ENCODE measurements around the gene FRYL. TPM values are rescaled to one million over a fixed set of nuclear protein-coding genes. Genes with fewer than 3 reads are reported as not detected.

The FRYL gene
- total RNA-seq, 1 donor = 42.0 TPM

DNA sequence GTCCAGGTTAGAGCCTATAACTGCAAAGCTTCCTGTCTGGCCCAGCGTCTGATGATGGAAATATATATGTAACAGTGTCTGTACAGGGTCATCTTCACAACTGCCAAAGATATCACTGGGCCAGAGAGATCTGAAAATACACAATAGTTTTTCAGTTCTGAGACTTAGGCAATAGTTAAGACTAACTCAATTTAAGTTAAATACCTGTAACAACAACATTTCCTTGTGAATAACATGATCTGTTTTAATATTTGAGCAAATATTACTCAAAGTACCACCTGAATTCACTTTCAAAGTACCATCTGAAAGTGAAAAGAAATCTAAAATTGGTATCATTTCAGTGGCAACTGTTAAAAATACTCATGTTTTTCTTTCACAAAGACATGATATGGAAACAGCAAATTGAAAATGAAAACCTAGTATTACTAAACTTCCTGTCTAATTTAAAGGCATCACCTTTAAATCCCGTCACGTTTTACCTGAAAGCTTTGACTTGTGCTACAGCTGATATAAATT, 280.5 kb downstream of the FRYL start:
- H3K4me1 ChIP-seq (ENCODE audit: insufficient read depth, low read length) = no peaks in the 10 kb centered on the region
- no peaks in the 10 kb centered on the region for H3K27me3 ChIP-seq (ENCODE audit: insufficient read depth, low read length)

DNA sequence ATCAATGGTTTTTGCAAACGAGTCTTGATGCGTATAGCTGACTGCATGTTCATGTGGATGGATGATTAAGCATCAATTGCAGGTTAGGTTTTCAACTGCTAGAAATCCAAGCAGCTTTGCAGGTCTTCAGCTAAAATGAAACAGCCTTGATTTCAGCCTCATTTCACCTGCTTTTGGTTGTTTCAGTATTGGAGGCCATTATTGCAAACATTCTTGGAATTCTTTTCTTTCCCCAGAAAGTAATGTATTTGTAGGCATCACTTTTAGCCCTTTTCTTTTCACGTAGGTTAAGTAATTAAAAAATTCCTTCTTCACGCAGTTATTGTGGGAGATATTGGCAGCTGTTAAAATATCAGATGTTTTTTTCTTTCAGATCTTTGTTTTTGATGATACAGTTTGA, 281.2 kb downstream of the FRYL start:
- TF ChIP-seq, protein P1, sequence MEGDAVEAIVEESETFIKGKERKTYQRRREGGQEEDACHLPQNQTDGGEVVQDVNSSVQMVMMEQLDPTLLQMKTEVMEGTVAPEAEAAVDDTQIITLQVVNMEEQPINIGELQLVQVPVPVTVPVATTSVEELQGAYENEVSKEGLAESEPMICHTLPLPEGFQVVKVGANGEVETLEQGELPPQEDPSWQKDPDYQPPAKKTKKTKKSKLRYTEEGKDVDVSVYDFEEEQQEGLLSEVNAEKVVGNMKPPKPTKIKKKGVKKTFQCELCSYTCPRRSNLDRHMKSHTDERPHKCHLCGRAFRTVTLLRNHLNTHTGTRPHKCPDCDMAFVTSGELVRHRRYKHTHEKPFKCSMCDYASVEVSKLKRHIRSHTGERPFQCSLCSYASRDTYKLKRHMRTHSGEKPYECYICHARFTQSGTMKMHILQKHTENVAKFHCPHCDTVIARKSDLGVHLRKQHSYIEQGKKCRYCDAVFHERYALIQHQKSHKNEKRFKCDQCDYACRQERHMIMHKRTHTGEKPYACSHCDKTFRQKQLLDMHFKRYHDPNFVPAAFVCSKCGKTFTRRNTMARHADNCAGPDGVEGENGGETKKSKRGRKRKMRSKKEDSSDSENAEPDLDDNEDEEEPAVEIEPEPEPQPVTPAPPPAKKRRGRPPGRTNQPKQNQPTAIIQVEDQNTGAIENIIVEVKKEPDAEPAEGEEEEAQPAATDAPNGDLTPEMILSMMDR (IDR thresholded peaks at IDR 0.05; ENCODE audit: extremely low read depth, low read depth, low read length) = no peak
- no peak overlapping the region for H3K27ac ChIP-seq (ENCODE audit: low read depth, low read length)

More for the DNA sequence above, 280.5 kb downstream of the FRYL start:
- Histone ChIP-seq H3K36me3 (ENCODE audit: insufficient read depth, low read length) (peaks cover 7% of the 10 kb centered on the region), H2AFZ (ENCODE audit: low read length) (no peak overlapping the region), H3K4me2 (ENCODE audit: insufficient read depth, low read length) (no peak overlapping the region), H3K9me3 (ENCODE audit: low read depth, low read length) (no peaks in the 10 kb centered on the region), H3K4me3 (ENCODE audit: insufficient read depth, low read length) (no peak overlapping the region), H3K79me2 (ENCODE audit: insufficient read depth, low read length) (no peaks in the 10 kb centered on the region), H4K20me1 (ENCODE audit: insufficient read depth, low read length) (no peaks in the 10 kb centered on the region), H3K27ac (ENCODE audit: low read depth, low read length) (no peak overlapping the region)
- no peak for DNase-seq (ENCODE audit: insufficient read length, low spot score, missing footprints)
- TF ChIP-seq, protein P1 (IDR thresholded peaks at IDR 0.05; ENCODE audit: extremely low read depth, low read depth, low read length) = no peak

DNA sequence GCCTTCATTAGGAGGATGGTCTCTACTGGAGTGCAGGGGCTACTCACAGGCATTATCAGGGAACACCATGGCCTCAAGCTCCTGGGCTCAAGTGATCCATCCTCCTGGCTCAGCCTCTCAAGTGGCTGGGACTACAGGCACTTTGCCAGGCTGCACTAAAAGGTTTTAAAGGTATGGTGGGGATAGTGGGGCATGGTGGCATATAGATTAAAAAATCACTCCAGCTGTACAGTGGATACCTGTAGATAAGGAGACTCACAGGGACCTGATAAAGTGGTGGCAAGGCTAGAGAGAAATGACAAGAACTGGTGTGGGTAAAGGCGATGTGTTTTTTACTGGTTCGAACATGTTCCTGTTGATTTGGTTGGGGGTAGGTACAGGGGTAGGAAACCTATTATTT, 284.1 kb downstream of the FRYL start:
- Histone ChIP-seq H2AFZ (ENCODE audit: low read length) (no peak overlapping the region), H3K4me1 (ENCODE audit: insufficient read depth, low read length) (no peaks in the 10 kb centered on the region), H3K27ac (ENCODE audit: low read depth, low read length) (no peak overlapping the region), H3K79me2 (ENCODE audit: insufficient read depth, low read length) (no peaks in the 10 kb centered on the region), H3K36me3 (ENCODE audit: insufficient read depth, low read length) (peaks cover 5% of the 10 kb centered on the region), H3K9me3 (ENCODE audit: low read depth, low read length) (no peaks in the 10 kb centered on the region), H3K27me3 (ENCODE audit: insufficient read depth, low read length) (peaks cover 15% of the 10 kb centered on the region), H3K4me2 (ENCODE audit: insufficient read depth, low read length) (no peak overlapping the region), H3K4me3 (ENCODE audit: insufficient read depth, low read length) (no peak overlapping the region), H4K20me1 (ENCODE audit: insufficient read depth, low read length) (no peaks in the 10 kb centered on the region)
- peak; percentile 1 for DNase-seq (ENCODE audit: insufficient read length, low spot score, missing footprints)
- TF ChIP-seq, protein P1 (IDR thresholded peaks at IDR 0.05; ENCODE audit: extremely low read depth, low read depth, low read length) = no peak

More for the DNA sequence above, 281.2 kb downstream of the FRYL start:
- H3K4me3 ChIP-seq (ENCODE audit: insufficient read depth, low read length) = no peak overlapping the region
- H4K20me1 ChIP-seq (ENCODE audit: insufficient read depth, low read length) = no peaks in the 10 kb centered on the region
- H3K27me3 ChIP-seq (ENCODE audit: insufficient read depth, low read length) = no peaks in the 10 kb centered on the region
- H3K9me3 ChIP-seq (ENCODE audit: low read depth, low read length) = no peaks in the 10 kb centered on the region
- DNase-seq (ENCODE audit: insufficient read length, low spot score, missing footprints) = peak; percentile 43
- H3K36me3 ChIP-seq (ENCODE audit: insufficient read depth, low read length) = peaks cover 7% of the 10 kb centered on the region
- no peak overlapping the region for H2AFZ ChIP-seq (ENCODE audit: low read length)
- no peak overlapping the region for H3K4me2 ChIP-seq (ENCODE audit: insufficient read depth, low read length)
- H3K79me2 ChIP-seq (ENCODE audit: insufficient read depth, low read length) = no peaks in the 10 kb centered on the region
- no peaks in the 10 kb centered on the region for H3K4me1 ChIP-seq (ENCODE audit: insufficient read depth, low read length)

DNA sequence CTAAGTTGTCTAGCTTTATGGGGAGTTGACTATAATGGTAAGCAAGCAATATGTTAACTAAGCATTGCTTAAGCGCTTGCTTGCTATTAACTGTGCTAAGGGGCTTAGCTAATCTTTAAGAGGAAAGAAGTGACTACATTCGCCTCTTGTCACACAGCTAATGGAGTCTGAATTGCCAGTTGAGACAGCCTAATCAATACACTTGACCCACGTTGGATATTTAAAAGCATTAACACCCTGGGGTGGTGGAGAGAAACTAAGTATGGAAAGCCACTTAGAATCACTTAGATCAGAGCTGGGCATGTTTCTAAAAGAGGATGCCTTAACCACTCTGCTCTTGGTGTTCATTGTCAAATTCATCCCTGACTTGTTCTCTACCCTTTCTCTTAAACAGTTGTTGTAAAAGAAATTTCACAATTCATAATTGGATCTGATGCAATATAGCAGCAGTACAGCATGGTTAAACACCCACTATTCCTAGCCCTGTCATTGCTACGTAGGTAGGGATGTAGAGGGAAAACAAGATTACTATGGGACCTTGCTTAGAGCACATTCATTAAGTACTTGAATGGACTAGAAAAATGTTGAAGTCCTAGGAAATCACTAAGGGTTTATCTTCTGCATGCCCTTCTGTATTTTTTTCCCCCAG, 286.5 kb downstream of the FRYL start:
- Histone ChIP-seq H4K20me1 (ENCODE audit: insufficient read depth, low read length) (no peaks in the 10 kb centered on the region), H3K4me3 (ENCODE audit: insufficient read depth, low read length) (no peak overlapping the region), H3K79me2 (ENCODE audit: insufficient read depth, low read length) (no peaks in the 10 kb centered on the region), H3K4me1 (ENCODE audit: insufficient read depth, low read length) (no peaks in the 10 kb centered on the region), H3K4me2 (ENCODE audit: insufficient read depth, low read length) (no peak overlapping the region), H3K9me3 (ENCODE audit: low read depth, low read length) (no peaks in the 10 kb centered on the region), H3K27ac (ENCODE audit: low read depth, low read length) (no peak overlapping the region), H2AFZ (ENCODE audit: low read length) (no peak overlapping the region), H3K36me3 (ENCODE audit: insufficient read depth, low read length) (no peaks in the 10 kb centered on the region), H3K27me3 (ENCODE audit: insufficient read depth, low read length) (peaks cover 39% of the 10 kb centered on the region)
- peak; percentile 45 for DNase-seq (ENCODE audit: insufficient read length, low spot score, missing footprints)
- TF ChIP-seq, protein P1 (IDR thresholded peaks at IDR 0.05; ENCODE audit: extremely low read depth, low read depth, low read length) = no peak
